A673 (cell line): ENCODE results near the gene PTGS2.

Experiments used
- CTCF ChIP-seq: fragments of 300-800, 200-600 bp; sonication (generic); conservative IDR thresholded peaks from 2 replicates; pipeline ENCODE4 v1.5.1; 2017; ENCODE audit warnings: low read depth, mild to moderate bottlenecking, antibody characterized with exemption, low read length, moderate library complexity, mixed read lengths
- EZH2 ChIP-seq: fragments of 200-600 bp; sonication (generic); IDR thresholded peaks from 2 replicates; pipeline ENCODE4 v1.6.1; 2017; ENCODE audit warnings: borderline replicate concordance, low read depth, mild to moderate bottlenecking, mixed read lengths, antibody characterized with exemption, low read length; ENCODE audit not compliant: poor library complexity, severe bottlenecking

GRCh38 chr1:186628910-186629309, 51.3 kb downstream of the PTGS2 start:
- no peak for TF ChIP-seq CTCF
- TF ChIP-seq EZH2: no peak
